GM23338 (cell line): ENCODE results near the gene CRTC3. TPM values are rescaled to one million over a fixed set of nuclear protein-coding genes. Genes with fewer than 3 reads are reported as not detected.
A peak's percentile ranks its signal among the peaks of the same experiment; 100 is the strongest.

Source experiments
- ATAC-seq: fragments of 200-7000 bp; cut with Tn5 transposase; 3 replicates; pipeline ENCODE4 v1.9.1; 2020
- DNase-seq: peaks from one replicate; pipeline ENCODE4 v3.0.0-alpha.2; 2015; ENCODE audit warnings: low spot score
- H2AFZ ChIP-seq: fragments of 200-600 bp; sonication (generic); 2 replicates; pipeline ENCODE4 v1.8.0; 2016; ENCODE audit warnings: antibody characterized with exemption, mild to moderate bottlenecking, moderate library complexity
- H3F3A ChIP-seq: fragments of 200-600 bp; sonication (generic); replicated peaks from 2 replicates; pipeline ENCODE4 v1.8.0; 2017; ENCODE audit warnings: antibody characterized with exemption, mixed run types, low read depth
- H3K27ac ChIP-seq: fragments of 200-600 bp; sonication (generic); 2 replicates; pipeline ENCODE4 v1.6.1; 2016; ENCODE audit warnings: low read depth
- H3K27me3 ChIP-seq: fragments of 200-600 bp; sonication (generic); 2 replicates; pipeline ENCODE4 v1.8.0; 2016; ENCODE audit warnings: mild to moderate bottlenecking, mixed run types, moderate library complexity; ENCODE audit not compliant: insufficient read depth
- H3K36me3 ChIP-seq: fragments of 200-600 bp; sonication (generic); 2 replicates; pipeline ENCODE4 v1.8.0; 2016; ENCODE audit warnings: mild to moderate bottlenecking; ENCODE audit not compliant: insufficient read depth
- H3K4me1 ChIP-seq: fragments of 200-600 bp; sonication (generic); 2 replicates; pipeline ENCODE4 v1.8.0; 2016; ENCODE audit warnings: mild to moderate bottlenecking, moderate library complexity; ENCODE audit not compliant: insufficient read depth
- H3K4me2 ChIP-seq: fragments of 200-600 bp; sonication (generic); 2 replicates; pipeline ENCODE4 v1.7.1; 2017; ENCODE audit warnings: mixed run types
- H3K4me3 ChIP-seq: fragments of 200-600 bp; sonication (generic); 2 replicates; pipeline ENCODE4 v1.6.1; 2016; ENCODE audit warnings: mixed run types
- H3K79me2 ChIP-seq: fragments of 200-600 bp; sonication (generic); replicated peaks from 2 replicates; pipeline ENCODE4 v1.8.0; 2017; ENCODE audit warnings: mild to moderate bottlenecking; ENCODE audit not compliant: insufficient read depth
- H3K9me2 ChIP-seq: fragments of 200-600 bp; sonication (generic); 2 replicates; pipeline ENCODE4 v1.8.0; 2017; ENCODE audit not compliant: insufficient read depth
- H4K20me1 ChIP-seq: fragments of 200-600 bp; sonication (generic); replicated peaks from 2 replicates; pipeline ENCODE4 v1.8.0; 2017; ENCODE audit warnings: mild to moderate bottlenecking; ENCODE audit not compliant: insufficient read depth
- H3K27ac Mint-ChIP-seq: 2 replicates; pipeline ENCODE4 v1.8.0; 2020; ENCODE audit warnings: inconsistent platforms, mild to moderate bottlenecking, moderate library complexity, mixed read lengths
- H3K27me3 Mint-ChIP-seq: 3 replicates; pipeline ENCODE4 v1.8.0; 2022; ENCODE audit warnings: low read depth, mild to moderate bottlenecking, moderate library complexity, mixed read lengths, inconsistent platforms; ENCODE audit not compliant: insufficient read depth, poor library complexity
- H3K36me3 Mint-ChIP-seq: 3 replicates; pipeline ENCODE4 v1.8.0; 2021; ENCODE audit warnings: low read depth, mild to moderate bottlenecking, inconsistent platforms, moderate library complexity, mixed read lengths
- H3K4me1 Mint-ChIP-seq: 3 replicates; pipeline ENCODE4 v1.8.0; 2020; ENCODE audit warnings: mild to moderate bottlenecking, inconsistent platforms, mixed read lengths
- H3K4me3 Mint-ChIP-seq: 3 replicates; pipeline ENCODE4 v1.8.0; 2021; ENCODE audit warnings: moderate library complexity, mild to moderate bottlenecking, inconsistent platforms, mixed read lengths
- H3K9me3 Mint-ChIP-seq: 3 replicates; pipeline ENCODE4 v1.8.0; 2020; ENCODE audit warnings: moderate library complexity, mild to moderate bottlenecking, inconsistent platforms, mixed read lengths
- ETS1 ChIP-seq: IDR thresholded peaks from 2 replicates; pipeline ENCODE4 v1.6.1; 2016; ENCODE audit warnings: antibody characterized with exemption
- EZH2phosphoT487 ChIP-seq: fragments of 200-600 bp; sonication (generic); IDR thresholded peaks from one replicate; pipeline ENCODE4 v1.8.1; 2018; ENCODE audit warnings: antibody characterized with exemption; ENCODE audit not compliant: unreplicated experiment
- NANOG ChIP-seq: IDR thresholded peaks from 2 replicates; pipeline ENCODE4 v1.6.1; 2016; ENCODE audit warnings: antibody characterized with exemption, borderline replicate concordance
- POLR2AphosphoS5 ChIP-seq: IDR thresholded peaks from 2 replicates; pipeline ENCODE4 v1.6.1; 2016; ENCODE audit warnings: antibody characterized with exemption, low read depth
- polyA plus RNA-seq: library from polyadenylated mRNA; unstranded; fragments of >200 nt; fragmentation: Nextera tagmentation; extraction: Ambion mirVana; gene quantifications from 2 replicates; pipeline ENCODE4 v1.2.1, GENCODE V29; 2016
- total RNA-seq: library from RNA; depleted of rRNA; stranded (reverse); fragments of >200 nt; shearing (Covaris generic); gene quantifications from 2 replicates; pipeline ENCODE4 v1.2.3, GENCODE V29; 2014
- TF ChIP-seq, protein P1 (sequence below), 2 experiments: fragments of 200-600 bp in 1 of 2; sonication (generic) in 1 of 2; conservative IDR thresholded peaks; 2 replicates each; pipeline versions ENCODE4 v1.5.1 to v1.6.1; 2016 to 2017; ENCODE audit warnings: antibody characterized with exemption in 2 of 2, low read depth in 2 of 2, mild to moderate bottlenecking in 2 of 2, moderate library complexity in 1 of 2

CRTC3 gene
- total and polyA plus RNA-seq, 2 experiments from 2014 or later = 2.8 to 3.8 TPM

DNA sequence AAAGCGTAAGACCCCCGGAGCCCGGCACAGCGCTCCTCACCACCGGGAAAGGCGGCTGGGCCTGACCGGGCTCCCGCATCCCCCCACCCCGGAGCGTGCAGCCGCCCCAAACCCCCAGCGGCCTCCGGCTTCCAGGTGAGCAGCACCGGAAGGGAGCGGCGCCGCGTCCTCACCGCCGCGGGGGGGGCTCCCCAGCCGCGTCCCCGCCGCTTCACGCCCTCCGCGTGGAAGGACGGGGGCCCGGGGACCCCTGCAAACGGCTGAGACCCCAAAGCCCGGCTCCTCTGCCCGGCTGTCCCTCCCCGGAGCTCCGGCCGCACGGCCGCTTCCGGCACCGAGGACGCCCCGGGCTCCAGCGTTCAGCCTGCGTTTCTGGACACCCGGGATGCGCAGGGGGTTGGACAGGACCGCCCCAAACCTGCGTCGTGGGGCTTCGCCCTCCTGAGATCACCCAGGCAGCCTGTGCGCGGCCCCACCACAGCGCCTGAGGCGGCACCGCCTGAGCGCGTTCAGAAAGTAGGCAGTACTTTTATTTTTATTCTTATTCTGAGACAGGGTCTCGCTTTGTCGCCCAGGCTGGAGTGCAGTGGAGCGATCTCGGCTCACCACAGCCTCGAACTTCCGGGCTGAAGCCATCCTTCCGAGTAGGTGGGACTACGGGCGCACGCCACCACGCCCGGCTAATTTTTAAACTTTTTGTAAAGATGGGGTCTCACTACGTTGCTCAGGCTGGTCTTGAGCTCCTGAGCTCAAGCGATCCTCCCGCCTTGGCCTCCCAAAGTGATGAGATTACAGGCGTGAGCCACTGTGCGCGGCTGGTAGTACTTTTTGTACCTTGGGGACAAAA, 135.8 kb downstream of the CRTC3 start:
- Histone ChIP-seq H3K36me3 (no peaks in the 10 kb centered on the region), H3K4me2 (peak overlapping the region; percentile 92), H3K9me2 (no peaks in the 10 kb centered on the region), H3K27me3 (no peaks in the 10 kb centered on the region), H4K20me1 (no peaks in the 10 kb centered on the region), H2AFZ (peak overlapping the region; percentile 98), H3F3A (0 out of 2 replicates have a peak, but pooled peaks cover 7% of the 10 kb centered on the region), H3K79me2 (no peaks in the 10 kb centered on the region), H3K27ac (no peak overlapping the region), H3K4me1 (no peaks in the 10 kb centered on the region), H3K4me3 (peak overlapping the region; percentile 80)
- peaks cover 23% of the 10 kb centered on the region for H3K27me3 Mint-ChIP-seq
- peak overlapping the region; percentile 73; the same call in 2 of the 3 replicates for H3K4me3 Mint-ChIP-seq
- no peak overlapping the region for H3K27ac Mint-ChIP-seq
- DNase-seq = peak; percentile 72
- ATAC-seq = peak; percentile 84
- TF ChIP-seq NANOG = no peak
- TF ChIP-seq POLR2AphosphoS5 = peak; percentile 40; the same call in 1 of the 2 replicates
- peaks cover 7% of the 10 kb centered on the region; the same call in 2 of the 3 replicates for H3K4me1 Mint-ChIP-seq
- no peaks in the 10 kb centered on the region for H3K36me3 Mint-ChIP-seq
- no peaks in the 10 kb centered on the region; the same call in 2 of the 3 replicates for H3K9me3 Mint-ChIP-seq

DNA sequence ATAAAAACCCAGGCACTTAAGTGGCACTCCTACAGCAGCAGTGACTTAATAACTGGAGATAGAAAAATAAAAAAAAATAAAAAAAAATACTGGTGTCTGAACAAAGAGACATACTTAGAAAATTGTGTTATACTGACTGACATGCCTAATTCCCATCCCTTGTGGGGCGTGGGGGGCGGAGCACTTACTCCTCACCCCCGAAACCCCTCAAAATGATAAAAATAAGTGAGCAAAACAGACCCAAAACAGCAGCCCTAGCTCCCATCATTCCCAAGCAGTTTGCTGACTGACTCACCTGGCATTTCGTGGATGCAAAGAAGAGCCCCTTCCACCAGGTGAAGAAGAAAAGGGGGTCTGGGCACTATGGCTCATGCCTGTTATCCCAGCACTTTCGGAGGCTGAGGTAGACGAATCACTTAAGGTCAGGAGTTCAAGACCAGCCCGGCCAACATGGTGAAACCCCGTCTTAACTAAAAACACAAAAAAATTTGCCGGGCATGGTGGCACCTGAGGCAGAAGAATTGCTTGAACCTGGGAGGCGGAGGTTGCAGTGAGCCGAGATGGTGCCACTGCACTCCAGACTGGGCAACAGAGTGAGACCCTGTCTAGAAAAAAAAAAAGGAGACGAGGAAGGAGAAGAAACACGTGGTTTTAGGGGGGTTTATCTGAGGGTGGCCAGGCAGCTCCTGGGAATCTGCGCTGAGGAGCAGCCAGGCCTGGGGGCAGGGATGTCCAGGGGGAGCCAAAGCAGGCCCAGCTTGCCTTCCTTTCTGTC, 136.6 kb downstream of the CRTC3 start:
- H3K27ac ChIP-seq = no peak overlapping the region
- Mint-ChIP-seq H3K9me3 (no peaks in the 10 kb centered on the region; the same call in 2 of the 3 replicates), H3K4me3 (peak overlapping the region; percentile 71; the same call in 2 of the 3 replicates), H3K4me1 (peaks cover 3% of the 10 kb centered on the region; the same call in 1 of the 3 replicates), H3K27me3 (peaks cover 23% of the 10 kb centered on the region), H3K27ac (no peak overlapping the region), H3K36me3 (no peaks in the 10 kb centered on the region)
- no peaks in the 10 kb centered on the region for H3K4me1 ChIP-seq
- peak overlapping the region; percentile 80 for H3K4me3 ChIP-seq
- H3K9me2 ChIP-seq = no peaks in the 10 kb centered on the region
- no peak for ATAC-seq
- no peaks in the 10 kb centered on the region for H4K20me1 ChIP-seq
- H3K79me2 ChIP-seq = no peaks in the 10 kb centered on the region
- no peaks in the 10 kb centered on the region for H3K27me3 ChIP-seq
- H2AFZ ChIP-seq = peak overlapping the region; percentile 98; the same call in 1 of the 2 replicates
- H3K4me2 ChIP-seq = peak overlapping the region; percentile 92
- H3F3A ChIP-seq = 0 out of 2 replicates have a peak, but pooled peaks cover 7% of the 10 kb centered on the region
- no peak for DNase-seq
- no peak for TF ChIP-seq ETS1
- no peak for TF ChIP-seq EZH2phosphoT487
- TF ChIP-seq NANOG = no peak
- TF ChIP-seq, protein P1, sequence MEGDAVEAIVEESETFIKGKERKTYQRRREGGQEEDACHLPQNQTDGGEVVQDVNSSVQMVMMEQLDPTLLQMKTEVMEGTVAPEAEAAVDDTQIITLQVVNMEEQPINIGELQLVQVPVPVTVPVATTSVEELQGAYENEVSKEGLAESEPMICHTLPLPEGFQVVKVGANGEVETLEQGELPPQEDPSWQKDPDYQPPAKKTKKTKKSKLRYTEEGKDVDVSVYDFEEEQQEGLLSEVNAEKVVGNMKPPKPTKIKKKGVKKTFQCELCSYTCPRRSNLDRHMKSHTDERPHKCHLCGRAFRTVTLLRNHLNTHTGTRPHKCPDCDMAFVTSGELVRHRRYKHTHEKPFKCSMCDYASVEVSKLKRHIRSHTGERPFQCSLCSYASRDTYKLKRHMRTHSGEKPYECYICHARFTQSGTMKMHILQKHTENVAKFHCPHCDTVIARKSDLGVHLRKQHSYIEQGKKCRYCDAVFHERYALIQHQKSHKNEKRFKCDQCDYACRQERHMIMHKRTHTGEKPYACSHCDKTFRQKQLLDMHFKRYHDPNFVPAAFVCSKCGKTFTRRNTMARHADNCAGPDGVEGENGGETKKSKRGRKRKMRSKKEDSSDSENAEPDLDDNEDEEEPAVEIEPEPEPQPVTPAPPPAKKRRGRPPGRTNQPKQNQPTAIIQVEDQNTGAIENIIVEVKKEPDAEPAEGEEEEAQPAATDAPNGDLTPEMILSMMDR (conservative IDR thresholded peaks at IDR 0.05; ENCODE audit: low read depth in 2 of 2) = no peak
- H3K36me3 ChIP-seq = no peaks in the 10 kb centered on the region
